Iris pigment epithelial cell (primary cell): ENCODE measurements around the gene ADAD2.
A peak's percentile ranks its signal among the peaks of the same experiment; 100 is the strongest.

ENCODE experiments used
- DNase-seq: peaks from one replicate; pipeline ENCODE4 v3.0.0-alpha.2; 2011; ENCODE audit warnings: low read depth

ADAD2 gene

GRCh38 chr16:84223456-84223855 is 32.5 kb downstream of the ADAD2 start:
- DNase-seq: no peak

- DNase-seq: no peak
Observed at GRCh38 chr16:84224554-84224953, 33.6 kb downstream of the ADAD2 start.

- no peak for DNase-seq
Observed at GRCh38 chr16:84225126-84225525, 34.2 kb downstream of the ADAD2 start.

GRCh38 chr16:84225571-84225970 is 34.6 kb downstream of the ADAD2 start:
- no peak for DNase-seq

GRCh38 chr16:84226026-84226425 is 35.1 kb downstream of the ADAD2 start:
- DNase-seq: no peak

- DNase-seq: no peak
Observed at GRCh38 chr16:84227548-84227947, 36.6 kb downstream of the ADAD2 start.

- peak; percentile 84 for DNase-seq
Observed at GRCh38 chr16:84228256-84228838, 37.4 kb downstream of the ADAD2 start.

- DNase-seq: no peak
Observed at GRCh38 chr16:84229471-84229870, 38.5 kb downstream of the ADAD2 start.

GRCh38 chr16:84232060-84232459 is 41.1 kb downstream of the ADAD2 start:
- DNase-seq: no peak

- no peak for DNase-seq
Observed at GRCh38 chr16:84232969-84233368, 42.0 kb downstream of the ADAD2 start.

- no peak for DNase-seq
Observed at GRCh38 chr16:84233748-84234147, 42.8 kb downstream of the ADAD2 start.

GRCh38 chr16:84234321-84235241 is 43.6 kb downstream of the ADAD2 start:
- DNase-seq: no peak

- no peak for DNase-seq
Observed at GRCh38 chr16:84236671-84237070, 45.7 kb downstream of the ADAD2 start.

GRCh38 chr16:84237994-84238750 is 47.2 kb downstream of the ADAD2 start:
- DNase-seq: no peak

GRCh38 chr16:84239141-84239769 is 48.3 kb downstream of the ADAD2 start:
- DNase-seq: no peak

GRCh38 chr16:84239909-84240308 is 49.0 kb downstream of the ADAD2 start, which contains the start of gene KCNG4:
Gene KCNG4 (minus strand): TSS chr16:84240012. CDS start chr16:84237485, 2,527 bp downstream.
- no peak for DNase-seq

- no peak for DNase-seq
Observed at GRCh38 chr16:84240455-84240854, 49.5 kb downstream of the ADAD2 start.

- no peak for DNase-seq
Observed at GRCh38 chr16:84241778-84242177, 50.8 kb downstream of the ADAD2 start.

- DNase-seq: no peak
Observed at GRCh38 chr16:84242839-84243238, 51.9 kb downstream of the ADAD2 start.

- DNase-seq: no peak
Observed at GRCh38 chr16:84243732-84244131, 52.8 kb downstream of the ADAD2 start.

- DNase-seq: no peak
Observed at GRCh38 chr16:84244728-84245127, 53.8 kb downstream of the ADAD2 start.
